ES-I3 (cell line): ENCODE measurements around the gene ALB.

ENCODE experiments used
- H3K36me3 ChIP-seq: 2 replicates; pipeline ENCODE4 v1.6.1; 2013; ENCODE audit warnings: mild to moderate bottlenecking, low read length, control low read depth, moderate library complexity; ENCODE audit not compliant: insufficient read depth
- H3K4me1 ChIP-seq: 2 replicates; pipeline ENCODE4 v1.6.1; 2013; ENCODE audit warnings: mild to moderate bottlenecking, control low read depth, low read length; ENCODE audit not compliant: insufficient read depth
- H3K9ac ChIP-seq: 2 replicates; pipeline ENCODE4 v1.6.1; 2013; ENCODE audit warnings: low read depth, mild to moderate bottlenecking, low read length, moderate library complexity
- H3K9me3 ChIP-seq: 2 replicates; pipeline ENCODE4 v1.6.1; 2013; ENCODE audit warnings: mild to moderate bottlenecking, low read length, moderate library complexity; ENCODE audit not compliant: control insufficient read depth, insufficient read depth

ALB gene

GRCh38 chr4:73429826-73430587 lies 25.9 kb downstream of the ALB start:
- no peak overlapping the region for H3K9ac ChIP-seq
- no peaks in the 10 kb centered on the region for H3K9me3 ChIP-seq
- no peaks in the 10 kb centered on the region for H3K36me3 ChIP-seq
- H3K4me1 ChIP-seq, result no peaks in the 10 kb centered on the region

GRCh38 chr4:73431813-73432168 lies 27.7 kb downstream of the ALB start:
- Histone ChIP-seq H3K36me3 (no peaks in the 10 kb centered on the region), H3K4me1 (no peaks in the 10 kb centered on the region), H3K9ac (no peak overlapping the region), H3K9me3 (no peaks in the 10 kb centered on the region)

- H3K9me3 ChIP-seq, result no peaks in the 10 kb centered on the region
- H3K36me3 ChIP-seq, result no peaks in the 10 kb centered on the region
- no peaks in the 10 kb centered on the region for H3K4me1 ChIP-seq
- no peak overlapping the region for H3K9ac ChIP-seq
These were observed 28.3 kb downstream of the ALB start for GRCh38 chr4:73432169-73433000.

GRCh38 chr4:73433140-73433539 lies 29.1 kb downstream of the ALB start:
- Histone ChIP-seq H3K9ac (no peak overlapping the region), H3K36me3 (no peaks in the 10 kb centered on the region), H3K9me3 (no peaks in the 10 kb centered on the region), H3K4me1 (no peaks in the 10 kb centered on the region)

GRCh38 chr4:73434311-73434710 lies 30.2 kb downstream of the ALB start:
- H3K9me3 ChIP-seq, result no peaks in the 10 kb centered on the region
- no peaks in the 10 kb centered on the region for H3K36me3 ChIP-seq
- H3K4me1 ChIP-seq, result no peaks in the 10 kb centered on the region

GRCh38 chr4:73435984-73436383 lies 31.9 kb downstream of the ALB start, which contains the start of gene AFP:
TSS of gene AFP (plus strand) at chr4:73436221. CDS start at chr4:73436263, 42 bp downstream.
- Histone ChIP-seq H3K4me1 (no peaks in the 10 kb centered on the region), H3K36me3 (no peaks in the 10 kb centered on the region), H3K9me3 (no peaks in the 10 kb centered on the region), H3K9ac (no peak within 1 kb of the TSS)

More at GRCh38 chr4:73434311-73434710, 30.2 kb downstream of the ALB start:
- no peak overlapping the region for H3K9ac ChIP-seq

GRCh38 chr4:73436674-73437557 lies 32.8 kb downstream of the ALB start:
- no peaks in the 10 kb centered on the region for H3K36me3 ChIP-seq
- H3K4me1 ChIP-seq, result no peaks in the 10 kb centered on the region
- no peaks in the 10 kb centered on the region for H3K9me3 ChIP-seq
- H3K9ac ChIP-seq, result no peak overlapping the region

DNA sequence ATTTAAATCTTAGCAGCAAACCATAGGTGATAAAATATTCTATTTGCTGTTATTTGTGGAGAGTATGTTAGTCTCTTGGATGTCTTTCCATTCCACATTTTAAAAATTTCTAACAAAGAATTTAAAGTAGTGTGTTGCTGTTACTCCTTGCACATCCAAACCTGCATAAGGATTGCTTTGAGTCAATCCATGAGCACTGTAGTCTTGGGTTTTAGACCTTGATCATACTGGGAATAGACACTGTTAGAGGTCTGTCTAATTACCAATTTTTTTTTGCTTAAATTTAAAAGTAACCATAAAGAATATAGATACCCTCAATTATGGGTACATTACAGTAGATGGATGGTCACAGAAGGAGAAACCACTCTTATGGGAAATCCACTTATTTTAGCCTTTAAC lies 33.5 kb downstream of the ALB start:
- Histone ChIP-seq H3K9ac (no peak overlapping the region), H3K4me1 (no peaks in the 10 kb centered on the region), H3K36me3 (no peaks in the 10 kb centered on the region), H3K9me3 (no peaks in the 10 kb centered on the region)

GRCh38 chr4:73438048-73438447 lies 34.0 kb downstream of the ALB start:
- H3K4me1 ChIP-seq, result no peaks in the 10 kb centered on the region
- no peaks in the 10 kb centered on the region for H3K36me3 ChIP-seq
- H3K9ac ChIP-seq, result no peak overlapping the region
- no peaks in the 10 kb centered on the region for H3K9me3 ChIP-seq

- H3K36me3 ChIP-seq, result no peaks in the 10 kb centered on the region
- H3K9ac ChIP-seq, result no peak overlapping the region
- no peaks in the 10 kb centered on the region for H3K4me1 ChIP-seq
- no peaks in the 10 kb centered on the region for H3K9me3 ChIP-seq
These were observed 34.6 kb downstream of the ALB start for GRCh38 chr4:73438582-73439215.

GRCh38 chr4:73439445-73439844 lies 35.4 kb downstream of the ALB start:
- no peaks in the 10 kb centered on the region for H3K4me1 ChIP-seq

GRCh38 chr4:73439991-73440390 lies 35.9 kb downstream of the ALB start:
- no peak overlapping the region for H3K9ac ChIP-seq
- no peaks in the 10 kb centered on the region for H3K36me3 ChIP-seq
- H3K4me1 ChIP-seq, result no peaks in the 10 kb centered on the region
- no peaks in the 10 kb centered on the region for H3K9me3 ChIP-seq

More at GRCh38 chr4:73439445-73439844, 35.4 kb downstream of the ALB start:
- no peak overlapping the region for H3K9ac ChIP-seq
- H3K36me3 ChIP-seq, result no peaks in the 10 kb centered on the region
- no peaks in the 10 kb centered on the region for H3K9me3 ChIP-seq

DNA sequence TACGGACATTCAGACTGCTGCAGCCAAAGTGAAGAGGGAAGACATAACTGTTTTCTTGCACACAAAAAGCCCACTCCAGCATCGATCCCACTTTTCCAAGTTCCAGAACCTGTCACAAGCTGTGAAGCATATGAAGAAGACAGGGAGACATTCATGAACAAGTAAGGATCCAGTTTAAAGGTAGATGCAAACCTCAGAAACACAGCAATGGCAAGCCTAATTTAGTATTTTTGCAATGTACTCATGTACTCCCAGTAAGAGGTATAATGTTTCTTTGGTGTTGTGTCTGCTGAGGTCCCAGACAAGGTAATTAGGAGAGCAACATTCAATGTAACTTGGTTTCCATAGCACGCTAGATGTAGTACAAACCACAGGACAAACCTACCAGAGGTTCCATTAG lies 36.6 kb downstream of the ALB start:
- no peaks in the 10 kb centered on the region for H3K36me3 ChIP-seq
- H3K9me3 ChIP-seq, result no peaks in the 10 kb centered on the region
- no peak overlapping the region for H3K9ac ChIP-seq
- H3K4me1 ChIP-seq, result no peaks in the 10 kb centered on the region

DNA sequence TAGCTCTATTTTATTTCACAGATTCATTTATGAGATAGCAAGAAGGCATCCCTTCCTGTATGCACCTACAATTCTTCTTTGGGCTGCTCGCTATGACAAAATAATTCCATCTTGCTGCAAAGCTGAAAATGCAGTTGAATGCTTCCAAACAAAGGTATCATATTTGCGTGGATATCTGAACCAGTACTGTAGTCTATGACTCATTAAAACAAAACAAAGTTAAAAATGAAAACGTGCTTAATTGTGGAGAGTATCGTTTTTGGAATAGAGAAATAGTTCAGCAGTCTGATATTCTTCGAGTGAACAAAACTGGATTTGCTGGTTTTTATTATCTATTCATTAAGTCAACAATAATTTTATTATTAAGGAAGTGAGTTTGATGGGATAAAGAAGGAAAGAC lies 38.2 kb downstream of the ALB start:
- Histone ChIP-seq H3K9me3 (no peaks in the 10 kb centered on the region), H3K36me3 (no peaks in the 10 kb centered on the region), H3K4me1 (0 out of 2 replicates have a peak, but pooled peaks cover 4% of the 10 kb centered on the region), H3K9ac (no peak overlapping the region)
